MM.1S (cell line): Measurements from ENCODE around the gene ARHGEF10L.

ENCODE experiments used
- EZH2 ChIP-seq: fragments of 300-600 bp; sonication (generic); optimal IDR thresholded peaks from 2 replicates; pipeline ENCODE3; 2017; ENCODE audit warnings: low read depth, mild to moderate bottlenecking, antibody characterized with exemption, low read length, mixed read lengths
- EZH2phosphoT487 ChIP-seq: fragments of 300-600 bp; sonication (generic); IDR thresholded peaks from 2 replicates; pipeline ENCODE4 v1.6.1; 2018; ENCODE audit warnings: antibody characterized with exemption, low read length
- TF ChIP-seq, protein P1 (sequence below): fragments of 300-600 bp; sonication (generic); IDR thresholded peaks from 2 replicates; pipeline ENCODE4 v1.5.1; 2016; ENCODE audit warnings: antibody characterized with exemption, low read length, mixed read lengths

- TF ChIP-seq, protein P1, sequence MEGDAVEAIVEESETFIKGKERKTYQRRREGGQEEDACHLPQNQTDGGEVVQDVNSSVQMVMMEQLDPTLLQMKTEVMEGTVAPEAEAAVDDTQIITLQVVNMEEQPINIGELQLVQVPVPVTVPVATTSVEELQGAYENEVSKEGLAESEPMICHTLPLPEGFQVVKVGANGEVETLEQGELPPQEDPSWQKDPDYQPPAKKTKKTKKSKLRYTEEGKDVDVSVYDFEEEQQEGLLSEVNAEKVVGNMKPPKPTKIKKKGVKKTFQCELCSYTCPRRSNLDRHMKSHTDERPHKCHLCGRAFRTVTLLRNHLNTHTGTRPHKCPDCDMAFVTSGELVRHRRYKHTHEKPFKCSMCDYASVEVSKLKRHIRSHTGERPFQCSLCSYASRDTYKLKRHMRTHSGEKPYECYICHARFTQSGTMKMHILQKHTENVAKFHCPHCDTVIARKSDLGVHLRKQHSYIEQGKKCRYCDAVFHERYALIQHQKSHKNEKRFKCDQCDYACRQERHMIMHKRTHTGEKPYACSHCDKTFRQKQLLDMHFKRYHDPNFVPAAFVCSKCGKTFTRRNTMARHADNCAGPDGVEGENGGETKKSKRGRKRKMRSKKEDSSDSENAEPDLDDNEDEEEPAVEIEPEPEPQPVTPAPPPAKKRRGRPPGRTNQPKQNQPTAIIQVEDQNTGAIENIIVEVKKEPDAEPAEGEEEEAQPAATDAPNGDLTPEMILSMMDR, result no peak
- TF ChIP-seq EZH2phosphoT487 (no peak), EZH2 (no peak)
Measured at GRCh38 chr1:17686258-17686657, 146.8 kb downstream of the ARHGEF10L start.
